Neuron (in vitro differentiated cells): ENCODE measurements around the gene TRAFD1.

ENCODE experiments used
- H2AFZ ChIP-seq: one replicate; pipeline ENCODE4 v1.6.1; 2013; ENCODE audit warnings: low read depth, mild to moderate bottlenecking, inconsistent platforms, low read length, moderate library complexity
- H3K27me3 ChIP-seq: one replicate; pipeline ENCODE4 v1.6.1; 2013; ENCODE audit warnings: low read length; ENCODE audit not compliant: insufficient read depth
- H3K36me3 ChIP-seq: one replicate; pipeline ENCODE4 v1.6.1; 2013; ENCODE audit warnings: low read length; ENCODE audit not compliant: insufficient read depth
- H3K4me1 ChIP-seq: one replicate; pipeline ENCODE4 v1.6.1; 2013; ENCODE audit warnings: low read length; ENCODE audit not compliant: insufficient read depth
- H3K4me3 ChIP-seq: 2 replicates; pipeline ENCODE4 v1.5.1; 2013; ENCODE audit warnings: mild to moderate bottlenecking, low read length, moderate library complexity
- H3K9me3 ChIP-seq: one replicate; pipeline ENCODE4 v1.6.1; 2013; ENCODE audit warnings: low read length

TRAFD1 gene

GRCh38 chr12:112180422-112180821 lies 55.1 kb downstream of the TRAFD1 start:
- Histone ChIP-seq H2AFZ (no peak overlapping the region), H3K4me1 (peaks cover 21% of the 10 kb centered on the region), H3K36me3 (peaks cover 62% of the 10 kb centered on the region), H3K27me3 (no peaks in the 10 kb centered on the region), H3K4me3 (no peak overlapping the region), H3K9me3 (no peaks in the 10 kb centered on the region)

- no peaks in the 10 kb centered on the region for H3K9me3 ChIP-seq
- no peak overlapping the region for H3K4me3 ChIP-seq
- H3K27me3 ChIP-seq: no peaks in the 10 kb centered on the region
- peaks cover 49% of the 10 kb centered on the region for H3K36me3 ChIP-seq
- H3K4me1 ChIP-seq: peaks cover 21% of the 10 kb centered on the region
- H2AFZ ChIP-seq: no peak overlapping the region
These were observed 57.1 kb downstream of the TRAFD1 start for GRCh38 chr12:112182499-112182898.

GRCh38 chr12:112183141-112184021 lies 58.0 kb downstream of the TRAFD1 start:
- Histone ChIP-seq H3K27me3 (no peaks in the 10 kb centered on the region), H3K4me3 (no peak overlapping the region), H3K36me3 (peaks cover 42% of the 10 kb centered on the region), H3K4me1 (peaks cover 21% of the 10 kb centered on the region), H2AFZ (no peak overlapping the region), H3K9me3 (no peaks in the 10 kb centered on the region)

GRCh38 chr12:112184056-112184887 lies 58.9 kb downstream of the TRAFD1 start:
- H3K27me3 ChIP-seq: no peaks in the 10 kb centered on the region
- peaks cover 41% of the 10 kb centered on the region for H3K36me3 ChIP-seq

GRCh38 chr12:112185093-112185923 lies 59.9 kb downstream of the TRAFD1 start:
- Histone ChIP-seq H3K9me3 (no peaks in the 10 kb centered on the region), H3K27me3 (no peaks in the 10 kb centered on the region), H2AFZ (no peak overlapping the region), H3K36me3 (peaks cover 33% of the 10 kb centered on the region), H3K4me3 (no peak overlapping the region), H3K4me1 (peaks cover 21% of the 10 kb centered on the region)

More at GRCh38 chr12:112184056-112184887, 58.9 kb downstream of the TRAFD1 start:
- peaks cover 21% of the 10 kb centered on the region for H3K4me1 ChIP-seq
- H3K9me3 ChIP-seq: no peaks in the 10 kb centered on the region
- no peak overlapping the region for H2AFZ ChIP-seq
- H3K4me3 ChIP-seq: no peak overlapping the region

- H3K36me3 ChIP-seq: peaks cover 57% of the 10 kb centered on the region
These were observed 62.9 kb downstream of the TRAFD1 start for GRCh38 chr12:112188130-112188830.

GRCh38 chr12:112190231-112191025 lies 65.1 kb downstream of the TRAFD1 start:
- Histone ChIP-seq H3K36me3 (peaks cover 61% of the 10 kb centered on the region), H3K9me3 (no peaks in the 10 kb centered on the region), H2AFZ (no peak overlapping the region), H3K4me1 (no peaks in the 10 kb centered on the region), H3K27me3 (no peaks in the 10 kb centered on the region), H3K4me3 (no peak overlapping the region)

More at GRCh38 chr12:112188130-112188830, 62.9 kb downstream of the TRAFD1 start:
- Histone ChIP-seq H3K4me1 (peaks cover 7% of the 10 kb centered on the region), H3K27me3 (no peaks in the 10 kb centered on the region), H2AFZ (no peak overlapping the region), H3K9me3 (no peaks in the 10 kb centered on the region), H3K4me3 (no peak overlapping the region)

GRCh38 chr12:112191201-112191600 lies 65.8 kb downstream of the TRAFD1 start:
- Histone ChIP-seq H2AFZ (no peak overlapping the region), H3K27me3 (no peaks in the 10 kb centered on the region), H3K4me3 (no peak overlapping the region), H3K4me1 (no peaks in the 10 kb centered on the region), H3K9me3 (no peaks in the 10 kb centered on the region), H3K36me3 (peaks cover 61% of the 10 kb centered on the region)

GRCh38 chr12:112191840-112192321 lies 66.5 kb downstream of the TRAFD1 start:
- no peak overlapping the region for H2AFZ ChIP-seq
- H3K9me3 ChIP-seq: no peaks in the 10 kb centered on the region
- no peaks in the 10 kb centered on the region for H3K27me3 ChIP-seq
- H3K4me1 ChIP-seq: no peaks in the 10 kb centered on the region
- H3K4me3 ChIP-seq: no peak overlapping the region
- peaks cover 64% of the 10 kb centered on the region for H3K36me3 ChIP-seq

GRCh38 chr12:112192475-112192874 lies 67.1 kb downstream of the TRAFD1 start:
- Histone ChIP-seq H3K4me3 (no peak overlapping the region), H2AFZ (no peak overlapping the region), H3K9me3 (no peaks in the 10 kb centered on the region), H3K27me3 (no peaks in the 10 kb centered on the region), H3K4me1 (no peaks in the 10 kb centered on the region), H3K36me3 (peaks cover 66% of the 10 kb centered on the region)

GRCh38 chr12:112194601-112195247 lies 69.4 kb downstream of the TRAFD1 start:
- peaks cover 2% of the 10 kb centered on the region for H3K9me3 ChIP-seq
- no peaks in the 10 kb centered on the region for H3K27me3 ChIP-seq
- no peaks in the 10 kb centered on the region for H3K4me1 ChIP-seq
- no peak overlapping the region for H3K4me3 ChIP-seq
- peaks cover 76% of the 10 kb centered on the region for H3K36me3 ChIP-seq
- no peak overlapping the region for H2AFZ ChIP-seq
